Measurements from ENCODE around the gene RBM7.

GRCh38 chr11:114426280-114426679 is 25.8 kb downstream of the RBM7 start:
- TF ChIP-seq POLR2A (IDR thresholded peaks at IDR 0.05) (no peak), CTCF (IDR thresholded peaks at IDR 0.05) (no peak)

Measured in thyroid gland (tissue), 4 donors.